Measurements from ENCODE around the gene B4GALNT4.

- TF ChIP-seq USF1 (CRISPR knock-in tag; IDR thresholded peaks at IDR 0.05): no peak
- TF ChIP-seq ATF3 (CRISPR knock-in tag; conservative IDR thresholded peaks at IDR 0.05): no peak
- no peak for TF ChIP-seq CREM (CRISPR knock-in tag; IDR thresholded peaks at IDR 0.05)
- TF ChIP-seq CBFB (CRISPR knock-in tag; IDR thresholded peaks at IDR 0.05; ENCODE audit: low read depth): no peak
- TF ChIP-seq CTCF (IDR thresholded peaks at IDR 0.05): no peak
- TF ChIP-seq NFATC4 (CRISPR knock-in tag; IDR thresholded peaks at IDR 0.05): no peak
- TF ChIP-seq NR2C2 (CRISPR knock-in tag; IDR thresholded peaks at IDR 0.05): no peak
These were observed 59.0 kb downstream of the B4GALNT4 start for GRCh38 chr11:428295-428694.

Measured in WTC11 (cell line).